Measurements from ENCODE around the gene KIF23.

- TF ChIP-seq GATA2 (IDR thresholded peaks at IDR 0.05; ENCODE audit: low read depth, low read length): no peak
- no peak for TF ChIP-seq GATA3 (IDR thresholded peaks at IDR 0.05; ENCODE audit: low read depth, low read length)
Observed at GRCh38 chr15:69380726-69381105, 33.4 kb upstream of the KIF23 start.

Data from SH-SY5Y (cell line).